SK-N-SH treated with all-trans-retinoic acid at 6 μM for 48 hours (cell line): ENCODE results near the gene MRTFA.

ENCODE experiments used
- ATAC-seq: fragments of 200-7000 bp; cut with Tn5 transposase; 3 replicates; pipeline ENCODE4 v1.9.1; 2020; ENCODE audit warnings: mild to moderate bottlenecking, moderate library complexity
- ARNTL ChIP-seq: fragments of 450-650 bp; formaldehyde crosslinking; IDR thresholded peaks from 2 replicates; pipeline ENCODE4 v1.5.0; 2020; ENCODE audit warnings: low read depth, mild to moderate bottlenecking, moderate library complexity, borderline replicate concordance
- BACH2 ChIP-seq: fragments of 250-450 bp; sonication (Bioruptor Pico); IDR thresholded peaks from 2 replicates; pipeline ENCODE4 v1.9.0; 2021; ENCODE audit warnings: mild to moderate bottlenecking, borderline replicate concordance
- CSDC2 ChIP-seq: fragments of 250-450 bp; sonication (Bioruptor Pico); IDR thresholded peaks from 2 replicates; pipeline ENCODE4 v1.5.0; 2020; ENCODE audit warnings: mild to moderate bottlenecking, moderate library complexity
- ESRRG ChIP-seq: fragments of 250-450 bp; sonication (Bioruptor Pico); IDR thresholded peaks from 2 replicates; pipeline ENCODE4 v1.6.1; 2021; ENCODE audit warnings: mild to moderate bottlenecking
- GLIS3 ChIP-seq: fragments of 250-450 bp; sonication (Bioruptor Pico); IDR thresholded peaks from 2 replicates; pipeline ENCODE4 v1.5.0; 2020; ENCODE audit warnings: mild to moderate bottlenecking, moderate library complexity
- ISL1 ChIP-seq: fragments of 250-450 bp; sonication (Bioruptor Pico); IDR thresholded peaks from 2 replicates; pipeline ENCODE4 v2.1.2; 2022; ENCODE audit warnings: mild to moderate bottlenecking, moderate library complexity
- OSR1 ChIP-seq: fragments of 250-450 bp; sonication (Bioruptor Pico); IDR thresholded peaks from 2 replicates; pipeline ENCODE4 v1.8.0; 2022; ENCODE audit warnings: moderate library complexity, mild to moderate bottlenecking, inconsistent platforms
- PPARA ChIP-seq: fragments of 250-450 bp; sonication (Bioruptor Pico); IDR thresholded peaks from 2 replicates; pipeline ENCODE4 v1.5.0; 2020; ENCODE audit warnings: mild to moderate bottlenecking, borderline replicate concordance
- RARB ChIP-seq: fragments of 250-450 bp; sonication (Bioruptor Pico); IDR thresholded peaks from 2 replicates; pipeline ENCODE4 v1.8.0; 2021; ENCODE audit warnings: mild to moderate bottlenecking, moderate library complexity
- TOX ChIP-seq: fragments of 250-450 bp; sonication (Bioruptor Pico); IDR thresholded peaks from 2 replicates; pipeline ENCODE4 v1.8.0; 2021; ENCODE audit warnings: mild to moderate bottlenecking, moderate library complexity, borderline replicate concordance
- ZC3H10 ChIP-seq: fragments of 250-450 bp; sonication (Bioruptor Pico); IDR thresholded peaks from 2 replicates; pipeline ENCODE4 v1.5.1; 2021; ENCODE audit warnings: mild to moderate bottlenecking, moderate library complexity
- ZFP30 ChIP-seq: fragments of 450-650 bp; formaldehyde crosslinking; IDR thresholded peaks from 2 replicates; pipeline ENCODE4 v1.5.0; 2022; ENCODE audit warnings: mild to moderate bottlenecking, moderate library complexity
- ZNF8 ChIP-seq: fragments of 450-650 bp; formaldehyde crosslinking; IDR thresholded peaks from 2 replicates; pipeline ENCODE4 v1.5.0; 2020; ENCODE audit warnings: mild to moderate bottlenecking, moderate library complexity
- TF ChIP-seq, protein P1 (sequence below): fragments of 250-450 bp; sonication (Bioruptor Pico); IDR thresholded peaks from 2 replicates; pipeline ENCODE4 v1.5.0; 2020; ENCODE audit warnings: mild to moderate bottlenecking, moderate library complexity
- TF ChIP-seq, protein P2 (sequence below): fragments of 250-450 bp; sonication (Bioruptor Pico); IDR thresholded peaks from 2 replicates; pipeline ENCODE4 v1.5.1; 2021; ENCODE audit warnings: mild to moderate bottlenecking, moderate library complexity
- TF ChIP-seq, protein P3 (sequence below): fragments of 250-450 bp; sonication (Bioruptor Pico); IDR thresholded peaks from 2 replicates; pipeline ENCODE4 v1.8.0; 2020; ENCODE audit warnings: mild to moderate bottlenecking, moderate library complexity, borderline replicate concordance
- TF ChIP-seq, protein P4 (sequence below): fragments of 250-450 bp; sonication (Bioruptor Pico); IDR thresholded peaks from 2 replicates; pipeline ENCODE4 v1.8.0; 2021; ENCODE audit warnings: low read depth, mild to moderate bottlenecking, moderate library complexity, borderline replicate concordance

The MRTFA gene

DNA sequence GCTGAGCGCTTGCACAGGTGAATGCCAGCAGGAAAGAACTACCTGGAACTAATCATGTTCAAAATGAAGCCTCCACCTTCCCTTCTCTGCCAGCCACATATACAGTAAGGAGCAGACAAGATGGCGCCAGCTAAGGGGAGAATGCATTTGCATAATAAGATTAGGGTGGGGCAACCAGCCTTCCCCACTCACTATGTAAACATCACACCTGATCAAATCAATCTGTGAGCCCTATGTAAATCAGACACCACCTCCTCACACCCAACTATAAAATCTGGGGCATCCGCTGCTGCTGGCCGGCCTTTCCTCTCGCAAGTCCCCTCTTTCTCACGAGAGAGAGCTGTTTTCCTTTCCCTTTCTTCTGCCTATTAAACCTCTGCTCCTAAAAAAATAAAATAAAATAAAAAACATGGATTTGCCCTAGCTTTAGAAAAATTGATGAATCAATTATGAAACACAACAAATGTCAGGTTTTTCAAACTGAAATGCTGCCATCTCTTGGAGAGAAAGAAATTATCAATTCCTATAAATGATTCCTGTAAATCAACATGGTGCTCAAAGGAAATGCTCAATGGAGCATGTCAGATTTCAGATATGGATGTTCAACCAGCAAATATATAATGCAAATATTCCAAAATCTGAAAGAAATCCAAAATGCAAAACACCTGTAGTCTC is 157.3 kb downstream of the MRTFA start (continued):
- TF ChIP-seq, protein P1, sequence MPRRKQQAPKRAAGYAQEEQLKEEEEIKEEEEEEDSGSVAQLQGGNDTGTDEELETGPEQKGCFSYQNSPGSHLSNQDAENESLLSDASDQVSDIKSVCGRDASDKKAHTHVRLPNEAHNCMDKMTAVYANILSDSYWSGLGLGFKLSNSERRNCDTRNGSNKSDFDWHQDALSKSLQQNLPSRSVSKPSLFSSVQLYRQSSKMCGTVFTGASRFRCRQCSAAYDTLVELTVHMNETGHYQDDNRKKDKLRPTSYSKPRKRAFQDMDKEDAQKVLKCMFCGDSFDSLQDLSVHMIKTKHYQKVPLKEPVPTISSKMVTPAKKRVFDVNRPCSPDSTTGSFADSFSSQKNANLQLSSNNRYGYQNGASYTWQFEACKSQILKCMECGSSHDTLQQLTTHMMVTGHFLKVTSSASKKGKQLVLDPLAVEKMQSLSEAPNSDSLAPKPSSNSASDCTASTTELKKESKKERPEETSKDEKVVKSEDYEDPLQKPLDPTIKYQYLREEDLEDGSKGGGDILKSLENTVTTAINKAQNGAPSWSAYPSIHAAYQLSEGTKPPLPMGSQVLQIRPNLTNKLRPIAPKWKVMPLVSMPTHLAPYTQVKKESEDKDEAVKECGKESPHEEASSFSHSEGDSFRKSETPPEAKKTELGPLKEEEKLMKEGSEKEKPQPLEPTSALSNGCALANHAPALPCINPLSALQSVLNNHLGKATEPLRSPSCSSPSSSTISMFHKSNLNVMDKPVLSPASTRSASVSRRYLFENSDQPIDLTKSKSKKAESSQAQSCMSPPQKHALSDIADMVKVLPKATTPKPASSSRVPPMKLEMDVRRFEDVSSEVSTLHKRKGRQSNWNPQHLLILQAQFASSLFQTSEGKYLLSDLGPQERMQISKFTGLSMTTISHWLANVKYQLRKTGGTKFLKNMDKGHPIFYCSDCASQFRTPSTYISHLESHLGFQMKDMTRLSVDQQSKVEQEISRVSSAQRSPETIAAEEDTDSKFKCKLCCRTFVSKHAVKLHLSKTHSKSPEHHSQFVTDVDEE (CRISPR knock-in tag): no peak
- TF ChIP-seq, protein P2, sequence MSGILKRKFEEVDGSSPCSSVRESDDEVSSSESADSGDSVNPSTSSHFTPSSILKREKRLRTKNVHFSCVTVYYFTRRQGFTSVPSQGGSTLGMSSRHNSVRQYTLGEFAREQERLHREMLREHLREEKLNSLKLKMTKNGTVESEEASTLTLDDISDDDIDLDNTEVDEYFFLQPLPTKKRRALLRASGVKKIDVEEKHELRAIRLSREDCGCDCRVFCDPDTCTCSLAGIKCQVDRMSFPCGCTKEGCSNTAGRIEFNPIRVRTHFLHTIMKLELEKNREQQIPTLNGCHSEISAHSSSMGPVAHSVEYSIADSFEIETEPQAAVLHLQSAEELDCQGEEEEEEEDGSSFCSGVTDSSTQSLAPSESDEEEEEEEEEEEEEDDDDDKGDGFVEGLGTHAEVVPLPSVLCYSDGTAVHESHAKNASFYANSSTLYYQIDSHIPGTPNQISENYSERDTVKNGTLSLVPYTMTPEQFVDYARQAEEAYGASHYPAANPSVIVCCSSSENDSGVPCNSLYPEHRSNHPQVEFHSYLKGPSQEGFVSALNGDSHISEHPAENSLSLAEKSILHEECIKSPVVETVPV (CRISPR knock-in tag): no peak

DNA sequence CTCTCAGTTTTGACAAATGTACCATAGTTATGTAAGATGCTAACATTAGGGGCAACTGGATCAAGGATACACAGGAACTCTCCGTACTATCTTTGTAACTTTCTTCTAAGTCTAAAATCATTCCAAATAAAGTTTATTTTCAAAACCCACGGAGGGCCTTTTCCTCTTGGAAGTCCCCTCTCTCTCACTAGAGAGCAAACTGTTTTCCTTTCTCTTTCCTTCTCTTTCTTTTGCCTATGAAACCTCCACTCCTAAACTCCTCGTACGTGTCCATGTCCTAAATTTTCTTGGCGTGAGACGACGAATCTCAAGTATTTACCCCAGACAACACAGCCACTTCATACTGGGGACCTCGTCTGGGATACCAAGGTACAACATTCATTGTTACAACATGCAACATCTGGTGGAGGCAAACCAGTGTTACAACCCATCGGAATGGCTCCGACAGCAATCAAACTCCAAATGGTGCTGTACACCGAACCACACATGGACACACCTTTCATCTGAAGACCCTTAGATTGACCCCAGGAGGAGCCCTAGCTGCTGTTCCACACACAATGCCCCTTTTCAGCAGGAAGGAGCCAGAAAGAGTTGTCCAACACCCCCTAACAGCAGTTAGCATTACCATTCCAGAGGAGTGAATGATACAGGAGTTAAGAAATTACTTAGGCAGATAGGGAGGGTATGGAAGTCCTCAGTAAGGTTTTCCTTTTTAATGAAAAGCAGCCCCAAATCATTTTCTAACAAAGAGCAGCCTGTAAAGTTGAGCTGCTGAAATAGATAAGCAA is 158.0 kb downstream of the MRTFA start:
- TF ChIP-seq ZC3H10 (CRISPR knock-in tag) (no peak), TOX (no peak)
- no peak for ATAC-seq

DNA sequence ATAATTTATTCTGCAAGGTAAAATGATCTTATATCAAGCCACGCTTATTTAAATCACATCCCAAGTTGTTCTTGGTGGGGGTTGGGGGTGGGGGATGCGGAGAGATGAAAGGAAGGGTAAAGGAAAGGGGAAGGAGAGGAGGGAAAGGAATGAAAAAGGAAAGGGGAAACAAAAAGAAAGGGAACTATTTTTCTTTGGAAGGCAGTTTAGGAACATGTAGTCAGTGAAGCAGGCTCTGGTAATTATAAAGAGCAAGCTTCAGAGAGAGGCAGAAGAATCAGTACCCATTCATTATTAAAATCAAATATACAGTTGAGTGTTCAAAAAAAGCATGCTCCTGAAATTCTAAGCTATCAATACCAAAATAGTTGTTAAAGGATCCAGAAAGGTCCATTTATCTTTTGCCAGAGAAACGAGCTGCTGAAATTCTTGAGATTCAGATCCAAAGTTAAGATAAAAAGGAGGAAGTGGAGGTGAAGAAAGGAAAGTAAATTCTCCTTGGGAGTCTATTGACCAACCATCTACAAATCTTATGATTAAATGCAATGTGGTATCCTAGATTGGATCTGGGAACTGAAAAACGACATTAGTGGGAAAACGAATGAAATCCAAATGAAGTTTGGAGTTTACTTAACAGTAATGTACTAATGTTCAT is 158.7 kb downstream of the MRTFA start:
- TF ChIP-seq ISL1 (no peak), OSR1 (CRISPR knock-in tag) (no peak), ZNF8 (CRISPR knock-in tag) (no peak), ARNTL (CRISPR knock-in tag) (no peak), RARB (CRISPR knock-in tag) (no peak), ESRRG (CRISPR knock-in tag) (no peak)
- TF ChIP-seq, protein P2 (CRISPR knock-in tag): no peak
- no peak for ATAC-seq

DNA sequence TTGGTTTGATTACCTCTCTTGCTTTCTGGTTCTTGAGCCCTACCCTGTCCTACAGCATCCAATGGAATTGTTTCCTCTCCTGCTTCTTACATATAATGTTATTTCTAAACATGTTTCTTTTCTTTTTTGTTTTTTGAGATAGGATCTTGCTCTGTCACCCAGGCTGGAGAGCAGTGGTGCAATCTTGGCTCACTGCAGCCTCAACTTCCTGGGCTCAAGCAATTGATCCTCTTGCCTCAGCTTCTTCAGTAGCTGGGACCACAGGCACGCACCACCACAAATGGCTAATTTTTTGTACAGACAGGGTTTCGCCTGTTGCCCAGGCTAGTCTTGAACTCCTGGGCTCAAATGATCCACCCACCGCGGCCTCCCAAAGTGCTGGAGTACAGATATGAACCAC is 160.2 kb downstream of the MRTFA start:
- TF ChIP-seq BACH2 (CRISPR knock-in tag) (no peak), ZFP30 (CRISPR knock-in tag) (no peak), ARNTL (CRISPR knock-in tag) (no peak), TOX (no peak), PPARA (CRISPR knock-in tag) (no peak), GLIS3 (CRISPR knock-in tag) (no peak), CSDC2 (no peak), OSR1 (CRISPR knock-in tag) (no peak), ISL1 (no peak), ZC3H10 (CRISPR knock-in tag) (no peak)
- TF ChIP-seq, protein P3, sequence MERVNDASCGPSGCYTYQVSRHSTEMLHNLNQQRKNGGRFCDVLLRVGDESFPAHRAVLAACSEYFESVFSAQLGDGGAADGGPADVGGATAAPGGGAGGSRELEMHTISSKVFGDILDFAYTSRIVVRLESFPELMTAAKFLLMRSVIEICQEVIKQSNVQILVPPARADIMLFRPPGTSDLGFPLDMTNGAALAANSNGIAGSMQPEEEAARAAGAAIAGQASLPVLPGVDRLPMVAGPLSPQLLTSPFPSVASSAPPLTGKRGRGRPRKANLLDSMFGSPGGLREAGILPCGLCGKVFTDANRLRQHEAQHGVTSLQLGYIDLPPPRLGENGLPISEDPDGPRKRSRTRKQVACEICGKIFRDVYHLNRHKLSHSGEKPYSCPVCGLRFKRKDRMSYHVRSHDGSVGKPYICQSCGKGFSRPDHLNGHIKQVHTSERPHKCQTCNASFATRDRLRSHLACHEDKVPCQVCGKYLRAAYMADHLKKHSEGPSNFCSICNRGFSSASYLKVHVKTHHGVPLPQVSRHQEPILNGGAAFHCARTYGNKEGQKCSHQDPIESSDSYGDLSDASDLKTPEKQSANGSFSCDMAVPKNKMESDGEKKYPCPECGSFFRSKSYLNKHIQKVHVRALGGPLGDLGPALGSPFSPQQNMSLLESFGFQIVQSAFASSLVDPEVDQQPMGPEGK (CRISPR knock-in tag): no peak
- TF ChIP-seq, protein P4, sequence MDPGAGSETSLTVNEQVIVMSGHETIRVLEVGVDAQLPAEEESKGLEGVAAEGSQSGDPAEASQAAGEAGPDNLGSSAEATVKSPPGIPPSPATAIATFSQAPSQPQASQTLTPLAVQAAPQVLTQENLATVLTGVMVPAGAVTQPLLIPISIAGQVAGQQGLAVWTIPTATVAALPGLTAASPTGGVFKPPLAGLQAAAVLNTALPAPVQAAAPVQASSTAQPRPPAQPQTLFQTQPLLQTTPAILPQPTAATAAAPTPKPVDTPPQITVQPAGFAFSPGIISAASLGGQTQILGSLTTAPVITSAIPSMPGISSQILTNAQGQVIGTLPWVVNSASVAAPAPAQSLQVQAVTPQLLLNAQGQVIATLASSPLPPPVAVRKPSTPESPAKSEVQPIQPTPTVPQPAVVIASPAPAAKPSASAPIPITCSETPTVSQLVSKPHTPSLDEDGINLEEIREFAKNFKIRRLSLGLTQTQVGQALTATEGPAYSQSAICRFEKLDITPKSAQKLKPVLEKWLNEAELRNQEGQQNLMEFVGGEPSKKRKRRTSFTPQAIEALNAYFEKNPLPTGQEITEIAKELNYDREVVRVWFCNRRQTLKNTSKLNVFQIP (CRISPR knock-in tag): no peak
- TF ChIP-seq, all 23 proteins: peak for 0
- ATAC-seq: no peak
